ENCODE measurements around the gene TNPO3. TPM values are rescaled to one million over a fixed set of nuclear protein-coding genes. Genes with fewer than 3 reads are reported as not detected.

TNPO3 gene
- polyA plus RNA-seq, 1 of the 3 experiments (the other 2 are of a cell fraction), result 27.8 TPM

DNA sequence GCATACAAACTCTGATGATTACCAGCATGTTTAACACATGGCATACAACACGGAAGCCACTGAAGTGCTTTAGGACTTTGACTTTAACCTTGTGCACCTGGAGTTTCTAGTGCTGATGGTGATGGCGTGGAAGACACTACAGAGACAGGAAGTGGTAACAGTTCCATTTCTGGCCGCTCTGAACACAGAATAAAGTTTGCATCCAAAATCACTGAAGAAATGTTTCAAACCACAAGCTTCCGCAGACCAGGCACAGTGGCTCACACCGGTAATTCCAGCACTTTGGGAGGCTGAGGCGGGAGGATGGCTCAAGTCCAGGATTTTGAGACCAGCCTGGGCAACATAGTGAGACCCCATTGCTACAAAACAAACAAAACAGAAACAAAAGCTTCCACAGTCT is 40.3 kb upstream of the TNPO3 start:
- Histone ChIP-seq H3K9ac (no peak overlapping the region), H3K27me3 (ENCODE audit: insufficient read depth) (peaks cover 5% of the 10 kb centered on the region; the same call in 1 of the 2 replicates), H3F3A (replicated peaks; ENCODE audit: insufficient read depth) (no peaks in the 10 kb centered on the region), H3K4me1 (ENCODE audit: control insufficient read depth in 1 of 2, insufficient read depth in 2 of 2, low read depth in 1 of 2, low read length in 1 of 2) (no peaks in the 10 kb centered on the region; a peak in 1 of 4 replicates), H3K27ac (ENCODE audit: low read depth in 2 of 2, low read length in 1 of 2) (no peak overlapping the region), H4K20me1 (ENCODE audit: insufficient read depth) (no peaks in the 10 kb centered on the region), H3K4me3 (ENCODE audit: low read depth in 2 of 2, low read length in 1 of 2) (no peak overlapping the region), H3K9me2 (no peaks in the 10 kb centered on the region), H2AFZ (ENCODE audit: low read depth) (no peak overlapping the region), H3K36me3 (replicated peaks in 1 of 2; ENCODE audit: control insufficient read depth in 1 of 2, insufficient read depth in 2 of 2, low read length in 1 of 2) (no peaks in the 10 kb centered on the region), H3K79me2 (ENCODE audit: insufficient read depth) (no peaks in the 10 kb centered on the region), H3K9me3 (no peaks in the 10 kb centered on the region), H3K4me2 (no peak overlapping the region)
- DNase-seq, result no peak
- ChIA-PET POLR2A (no interaction called here), CTCF (interaction anchor here (0.6 to 1.9 kb wide), 2 partner anchors 69 to 115 kb away, joined by 3 to 5 read pairs; no protein-coding TSS in a partner anchor)
- TF ChIP-seq, protein P1, sequence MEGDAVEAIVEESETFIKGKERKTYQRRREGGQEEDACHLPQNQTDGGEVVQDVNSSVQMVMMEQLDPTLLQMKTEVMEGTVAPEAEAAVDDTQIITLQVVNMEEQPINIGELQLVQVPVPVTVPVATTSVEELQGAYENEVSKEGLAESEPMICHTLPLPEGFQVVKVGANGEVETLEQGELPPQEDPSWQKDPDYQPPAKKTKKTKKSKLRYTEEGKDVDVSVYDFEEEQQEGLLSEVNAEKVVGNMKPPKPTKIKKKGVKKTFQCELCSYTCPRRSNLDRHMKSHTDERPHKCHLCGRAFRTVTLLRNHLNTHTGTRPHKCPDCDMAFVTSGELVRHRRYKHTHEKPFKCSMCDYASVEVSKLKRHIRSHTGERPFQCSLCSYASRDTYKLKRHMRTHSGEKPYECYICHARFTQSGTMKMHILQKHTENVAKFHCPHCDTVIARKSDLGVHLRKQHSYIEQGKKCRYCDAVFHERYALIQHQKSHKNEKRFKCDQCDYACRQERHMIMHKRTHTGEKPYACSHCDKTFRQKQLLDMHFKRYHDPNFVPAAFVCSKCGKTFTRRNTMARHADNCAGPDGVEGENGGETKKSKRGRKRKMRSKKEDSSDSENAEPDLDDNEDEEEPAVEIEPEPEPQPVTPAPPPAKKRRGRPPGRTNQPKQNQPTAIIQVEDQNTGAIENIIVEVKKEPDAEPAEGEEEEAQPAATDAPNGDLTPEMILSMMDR (IDR thresholded peaks at IDR 0.05), result no peak
- TF ChIP-seq RCOR1 (IDR thresholded peaks at IDR 0.05; ENCODE audit: low read length) (no peak), EZH2phosphoT487 (IDR thresholded peaks at IDR 0.05; ENCODE audit: borderline replicate concordance, low read depth) (no peak), RXRA (IDR thresholded peaks at IDR 0.05; ENCODE audit: borderline replicate concordance, low read depth) (no peak), YY1 (IDR thresholded peaks at IDR 0.05; ENCODE audit: low read depth) (no peak), CHD2 (IDR thresholded peaks at IDR 0.05; ENCODE audit: low read length, partially characterized antibody) (no peak), TAF1 (IDR thresholded peaks at IDR 0.05; ENCODE audit: borderline replicate concordance, low read depth, low read length) (no peak), TCF12 (IDR thresholded peaks at IDR 0.05) (no peak)
- TF ChIP-seq, protein P2, sequence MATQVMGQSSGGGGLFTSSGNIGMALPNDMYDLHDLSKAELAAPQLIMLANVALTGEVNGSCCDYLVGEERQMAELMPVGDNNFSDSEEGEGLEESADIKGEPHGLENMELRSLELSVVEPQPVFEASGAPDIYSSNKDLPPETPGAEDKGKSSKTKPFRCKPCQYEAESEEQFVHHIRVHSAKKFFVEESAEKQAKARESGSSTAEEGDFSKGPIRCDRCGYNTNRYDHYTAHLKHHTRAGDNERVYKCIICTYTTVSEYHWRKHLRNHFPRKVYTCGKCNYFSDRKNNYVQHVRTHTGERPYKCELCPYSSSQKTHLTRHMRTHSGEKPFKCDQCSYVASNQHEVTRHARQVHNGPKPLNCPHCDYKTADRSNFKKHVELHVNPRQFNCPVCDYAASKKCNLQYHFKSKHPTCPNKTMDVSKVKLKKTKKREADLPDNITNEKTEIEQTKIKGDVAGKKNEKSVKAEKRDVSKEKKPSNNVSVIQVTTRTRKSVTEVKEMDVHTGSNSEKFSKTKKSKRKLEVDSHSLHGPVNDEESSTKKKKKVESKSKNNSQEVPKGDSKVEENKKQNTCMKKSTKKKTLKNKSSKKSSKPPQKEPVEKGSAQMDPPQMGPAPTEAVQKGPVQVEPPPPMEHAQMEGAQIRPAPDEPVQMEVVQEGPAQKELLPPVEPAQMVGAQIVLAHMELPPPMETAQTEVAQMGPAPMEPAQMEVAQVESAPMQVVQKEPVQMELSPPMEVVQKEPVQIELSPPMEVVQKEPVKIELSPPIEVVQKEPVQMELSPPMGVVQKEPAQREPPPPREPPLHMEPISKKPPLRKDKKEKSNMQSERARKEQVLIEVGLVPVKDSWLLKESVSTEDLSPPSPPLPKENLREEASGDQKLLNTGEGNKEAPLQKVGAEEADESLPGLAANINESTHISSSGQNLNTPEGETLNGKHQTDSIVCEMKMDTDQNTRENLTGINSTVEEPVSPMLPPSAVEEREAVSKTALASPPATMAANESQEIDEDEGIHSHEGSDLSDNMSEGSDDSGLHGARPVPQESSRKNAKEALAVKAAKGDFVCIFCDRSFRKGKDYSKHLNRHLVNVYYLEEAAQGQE (IDR thresholded peaks at IDR 0.05; ENCODE audit: low read depth, low read length), result no peak
- TF ChIP-seq, protein P3, sequence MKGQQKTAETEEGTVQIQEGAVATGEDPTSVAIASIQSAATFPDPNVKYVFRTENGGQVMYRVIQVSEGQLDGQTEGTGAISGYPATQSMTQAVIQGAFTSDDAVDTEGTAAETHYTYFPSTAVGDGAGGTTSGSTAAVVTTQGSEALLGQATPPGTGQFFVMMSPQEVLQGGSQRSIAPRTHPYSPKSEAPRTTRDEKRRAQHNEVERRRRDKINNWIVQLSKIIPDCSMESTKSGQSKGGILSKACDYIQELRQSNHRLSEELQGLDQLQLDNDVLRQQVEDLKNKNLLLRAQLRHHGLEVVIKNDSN (IDR thresholded peaks at IDR 0.05; ENCODE audit: borderline replicate concordance, low read depth), result no peak
- TF ChIP-seq, protein P4, sequence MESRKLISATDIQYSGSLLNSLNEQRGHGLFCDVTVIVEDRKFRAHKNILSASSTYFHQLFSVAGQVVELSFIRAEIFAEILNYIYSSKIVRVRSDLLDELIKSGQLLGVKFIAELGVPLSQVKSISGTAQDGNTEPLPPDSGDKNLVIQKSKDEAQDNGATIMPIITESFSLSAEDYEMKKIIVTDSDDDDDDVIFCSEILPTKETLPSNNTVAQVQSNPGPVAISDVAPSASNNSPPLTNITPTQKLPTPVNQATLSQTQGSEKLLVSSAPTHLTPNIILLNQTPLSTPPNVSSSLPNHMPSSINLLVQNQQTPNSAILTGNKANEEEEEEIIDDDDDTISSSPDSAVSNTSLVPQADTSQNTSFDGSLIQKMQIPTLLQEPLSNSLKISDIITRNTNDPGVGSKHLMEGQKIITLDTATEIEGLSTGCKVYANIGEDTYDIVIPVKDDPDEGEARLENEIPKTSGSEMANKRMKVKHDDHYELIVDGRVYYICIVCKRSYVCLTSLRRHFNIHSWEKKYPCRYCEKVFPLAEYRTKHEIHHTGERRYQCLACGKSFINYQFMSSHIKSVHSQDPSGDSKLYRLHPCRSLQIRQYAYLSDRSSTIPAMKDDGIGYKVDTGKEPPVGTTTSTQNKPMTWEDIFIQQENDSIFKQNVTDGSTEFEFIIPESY (IDR thresholded peaks at IDR 0.05; ENCODE audit: borderline replicate concordance, low read depth), result no peak
- WGBS (ENCODE audit: low lambda C conversion rate), result 82% methylated on average over 6 of the region's 6 CpGs

Measured in SK-N-SH (cell line).